CD14-positive monocyte (primary cell): ENCODE data around the gene IL22RA1. TPM values are rescaled to one million over a fixed set of nuclear protein-coding genes. Genes with fewer than 3 reads are reported as not detected.

ENCODE experiments used
- DNase-seq, 3 donors: peaks; one replicate each; pipeline ENCODE4 v3.0.0-alpha.2; 2011 to 2022
- H2AFZ ChIP-seq: 2 replicates; pipeline ENCODE4 v1.6.0; 2012; ENCODE audit warnings: mild to moderate bottlenecking, low read depth, low read length, inconsistent platforms; ENCODE audit not compliant: insufficient read depth, poor library complexity, severe bottlenecking
- H3K27ac ChIP-seq, 2 donors: 1 replicate in 1 of 2; 2 replicates in 1 of 2; pipeline ENCODE4 v1.5.1; 2012 to 2013; ENCODE audit warnings: low read length in 2 of 2, control low read depth in 1 of 2, inconsistent platforms in 1 of 2, low read depth in 1 of 2, mild to moderate bottlenecking in 1 of 2
- H3K27me3 ChIP-seq, 2 donors: one replicate each; pipeline versions ENCODE4 v1.6.0 to v1.6.1; 2011 to 2013; ENCODE audit warnings: low read length in 2 of 2; ENCODE audit not compliant: control insufficient read depth in 2 of 2, insufficient read depth in 2 of 2
- H3K36me3 ChIP-seq, 2 donors: replicated peaks in 1 of 2; 1 replicate in 1 of 2; 2 replicates in 1 of 2; pipeline versions ENCODE4 v1.5.1 to v1.6.1; 2012 to 2013; ENCODE audit warnings: low read length in 2 of 2, control low read depth in 1 of 2, inconsistent platforms in 1 of 2, mild to moderate bottlenecking in 1 of 2; ENCODE audit not compliant: insufficient read depth in 2 of 2, control insufficient read depth in 1 of 2
- H3K4me1 ChIP-seq, 2 donors: 1 replicate in 1 of 2; 2 replicates in 1 of 2; pipeline versions ENCODE4 v1.5.1 to v1.6.1; 2012 to 2013; ENCODE audit warnings: low read length in 2 of 2, control low read depth in 1 of 2, inconsistent platforms in 1 of 2, mild to moderate bottlenecking in 1 of 2, moderate library complexity in 1 of 2; ENCODE audit not compliant: insufficient read depth in 2 of 2, control insufficient read depth in 1 of 2
- H3K4me2 ChIP-seq: replicated peaks from 2 replicates; pipeline ENCODE3; 2012; ENCODE audit warnings: low read length, moderate library complexity, mild to moderate bottlenecking; ENCODE audit not compliant: poor library complexity, severe bottlenecking; ENCODE audit errors: extremely low read depth
- H3K4me3 ChIP-seq, 3 experiments: fragments of 200-600 bp in 1 of 3; sonication (generic) in 1 of 3; replicated peaks in 1 of 3; 1 replicate in 2 of 3; 2 replicates in 1 of 3; pipeline ENCODE4 v1.5.1; 2011 to 2013; ENCODE audit warnings: low read length in 3 of 3, mild to moderate bottlenecking in 3 of 3, control low read depth in 2 of 3, low read depth in 2 of 3, inconsistent platforms in 1 of 3, moderate library complexity in 1 of 3
- H3K79me2 ChIP-seq: 2 replicates; pipeline ENCODE4 v1.6.0; 2012; ENCODE audit warnings: mild to moderate bottlenecking, control low read depth, inconsistent platforms, low read length, moderate library complexity; ENCODE audit not compliant: insufficient read depth
- H3K9ac ChIP-seq: 2 replicates; pipeline ENCODE4 v1.6.0; 2017; ENCODE audit warnings: low read length, mild to moderate bottlenecking; ENCODE audit not compliant: insufficient read depth, poor library complexity, severe bottlenecking
- H3K9me3 ChIP-seq, 2 donors: replicated peaks in 1 of 2; 1 replicate in 1 of 2; 2 replicates in 1 of 2; pipeline versions ENCODE4 v1.5.1 to v1.6.1; 2012 to 2013; ENCODE audit warnings: low read length in 2 of 2, control low read depth in 1 of 2; ENCODE audit not compliant: control insufficient read depth in 1 of 2, insufficient read depth in 1 of 2
- H4K20me1 ChIP-seq: 2 replicates; pipeline ENCODE4 v1.6.0; 2012; ENCODE audit warnings: mild to moderate bottlenecking, low read length, control low read depth, moderate library complexity; ENCODE audit not compliant: insufficient read depth
- H3K27ac Mint-ChIP-seq, 7 donors: one replicate each; pipeline ENCODE4 v1.8.0; 2020; ENCODE audit warnings: mild to moderate bottlenecking in 7 of 7, mixed read lengths in 7 of 7, moderate library complexity in 6 of 7, inconsistent platforms in 2 of 7
- H3K27me3 Mint-ChIP-seq, 3 donors: one replicate each; pipeline ENCODE4 v1.8.0; 2021 to 2022; ENCODE audit warnings: low read depth in 3 of 3, mild to moderate bottlenecking in 3 of 3, mixed read lengths in 3 of 3, moderate library complexity in 3 of 3, inconsistent platforms in 1 of 3
- H3K36me3 Mint-ChIP-seq, 2 donors: one replicate each; pipeline ENCODE4 v1.8.0; 2020; ENCODE audit warnings: mixed read lengths in 2 of 2, inconsistent platforms in 1 of 2, mild to moderate bottlenecking in 1 of 2
- H3K4me1 Mint-ChIP-seq: one replicate; pipeline ENCODE4 v1.8.0; 2020; ENCODE audit warnings: mild to moderate bottlenecking, mixed read lengths
- H3K4me3 Mint-ChIP-seq, 2 donors: one replicate each; pipeline ENCODE4 v1.8.0; 2020; ENCODE audit warnings: mild to moderate bottlenecking in 2 of 2, mixed read lengths in 2 of 2, moderate library complexity in 1 of 2
- H3K9me3 Mint-ChIP-seq, 7 donors: one replicate each; pipeline ENCODE4 v1.8.0; 2020 to 2022; ENCODE audit warnings: mixed read lengths in 7 of 7, mild to moderate bottlenecking in 6 of 7, moderate library complexity in 6 of 7, inconsistent platforms in 2 of 7
- CTCF ChIP-seq: fragments of 200-600 bp; IDR thresholded peaks from one replicate; pipeline ENCODE4 v1.8.0; 2022; ENCODE audit warnings: antibody characterized with exemption, mild to moderate bottlenecking
- WGBS: methylation state at CpG from one replicate; pipeline ENCODE4 v1.1.5; 2013; ENCODE audit warnings: missing lambda C conversion rate; ENCODE audit not compliant: insufficient coverage; 5-methylcytosine and 5-hydroxymethylcytosine counted together
- intact Hi-C, 2 donors: fragments of 100-400 bp; cut with micrococcal nuclease; formaldehyde crosslinking; loops; one replicate each; pipeline versions ENCODE4 v1.15.0 to v1.15.1; 2023
- polyA plus RNA-seq, 3 donors: library from polyadenylated mRNA; depleted of rRNA in 1 of 3; unstranded in 2 of 3; stranded (reverse) in 1 of 3; fragments of 300-500 nt in 2 of 3; fragments of >200 nt in 1 of 3; fragmentation: Illumina TruSeq in 2 of 3; gene quantifications; 1 replicate in 2 of 3; 2 replicates in 1 of 3; pipeline ENCODE4 v1.2.3, GENCODE V29; 2012 to 2021

The IL22RA1 gene
- polyA plus RNA-seq, 3 donors: not detected

DNA sequence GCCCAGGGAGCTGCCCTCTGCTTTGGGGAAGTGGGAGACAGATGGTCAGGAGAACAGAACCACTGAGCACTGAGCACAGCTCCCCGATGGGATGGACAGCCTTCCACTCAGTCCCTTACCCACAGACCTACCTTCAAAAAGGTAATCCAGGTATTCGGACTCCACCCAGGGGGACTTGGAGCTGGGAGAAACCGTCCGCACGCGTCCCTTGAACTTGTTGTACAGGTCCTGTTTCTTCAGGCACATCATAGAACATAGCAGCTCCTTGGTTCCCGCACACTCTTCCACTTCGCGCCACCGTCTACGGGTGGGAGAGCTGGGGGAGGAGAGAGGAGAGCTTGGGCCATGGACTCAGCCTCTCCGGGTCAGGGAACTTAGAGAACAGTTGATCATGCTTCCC is 26.3 kb upstream of the IL22RA1 start:
- Mint-ChIP-seq H3K9me3 (peaks cover 0 to 8% (median 2%) of the 10 kb centered on the region in 7 donors), H3K4me3 (no peak overlapping the region), H3K27ac (no peak overlapping the region), H3K27me3 (peaks cover 8 to 14% (median 9%) of the 10 kb centered on the region in 3 donors), H3K36me3 (no peaks in the 10 kb centered on the region), H3K4me1 (peaks cover 5% of the 10 kb centered on the region)
- Histone ChIP-seq H3K36me3 (no peaks in the 10 kb centered on the region), H3K4me3 (no peak overlapping the region), H3K9me3 (no peaks in the 10 kb centered on the region), H3K4me1 (peaks cover 0 to 5% of the 10 kb centered on the region in 2 donors), H4K20me1 (no peaks in the 10 kb centered on the region), H3K4me2 (no peak overlapping the region), H3K27ac (no peak overlapping the region), H3K27me3 (no peaks in the 10 kb centered on the region), H3K9ac (no peak overlapping the region), H3K79me2 (no peaks in the 10 kb centered on the region), H2AFZ (no peak overlapping the region)
- WGBS: 96% methylated on average over 10 of the region's 12 CpGs
- TF ChIP-seq CTCF: no peak
- no peak for DNase-seq
- intact Hi-C loops: no loop called here

GRCh38 chr1:24168245-24168644 is 25.3 kb upstream of the IL22RA1 start:
- H2AFZ ChIP-seq: no peak overlapping the region
- H3K79me2 ChIP-seq: no peaks in the 10 kb centered on the region
- H3K4me2 ChIP-seq: no peak overlapping the region
- H3K27me3 ChIP-seq: no peaks in the 10 kb centered on the region
- no peak for DNase-seq
- no peak overlapping the region for H3K4me3 ChIP-seq
- H3K9me3 ChIP-seq: no peaks in the 10 kb centered on the region
- intact Hi-C loops: no loop called here
- Mint-ChIP-seq H3K4me3 (no peak overlapping the region), H3K9me3 (peaks cover 0 to 3% (median 0%) of the 10 kb centered on the region in 7 donors), H3K4me1 (no peaks in the 10 kb centered on the region), H3K27me3 (peaks cover 6 to 16% (median 9%) of the 10 kb centered on the region in 3 donors), H3K36me3 (no peaks in the 10 kb centered on the region), H3K27ac (no peak overlapping the region)
- TF ChIP-seq CTCF: no peak
- no peak overlapping the region for H3K9ac ChIP-seq
- H3K4me1 ChIP-seq: no peaks in the 10 kb centered on the region
- H3K27ac ChIP-seq: no peak overlapping the region
- H4K20me1 ChIP-seq: no peaks in the 10 kb centered on the region
- no peaks in the 10 kb centered on the region for H3K36me3 ChIP-seq
- 82% methylated on average over 4 of the region's 7 CpGs for WGBS
